GM12872 (cell line): ENCODE data around the gene CD9.

Experiments used
- CTCF ChIP-seq: IDR thresholded peaks from 3 replicates; pipeline ENCODE4 v1.5.1; 2011; ENCODE audit warnings: low read depth, mild to moderate bottlenecking, low read length, moderate library complexity; ENCODE audit not compliant: insufficient read depth

The CD9 gene

GRCh38 chr12:6178981-6179761, 21.0 kb upstream of the CD9 start:
- TF ChIP-seq CTCF = no peak

- TF ChIP-seq CTCF = no peak
Observed at GRCh38 chr12:6180268-6181051, 19.7 kb upstream of the CD9 start.

GRCh38 chr12:6181166-6181565, 19.0 kb upstream of the CD9 start:
- no peak for TF ChIP-seq CTCF

- no peak for TF ChIP-seq CTCF
Observed at GRCh38 chr12:6181583-6182278, 18.5 kb upstream of the CD9 start.

- no peak for TF ChIP-seq CTCF
Observed at GRCh38 chr12:6182279-6182898, 17.8 kb upstream of the CD9 start.

- TF ChIP-seq CTCF = no peak
Observed at GRCh38 chr12:6183689-6184428, 16.3 kb upstream of the CD9 start.
